Lung (tissue), 12 donors: ENCODE measurements around the gene TYMS. TPM values are rescaled to one million over a fixed set of nuclear protein-coding genes. Genes with fewer than 3 reads are reported as not detected.

Experiments used
- ATAC-seq: fragments of 200-7000 bp; cut with Tn5 transposase; one replicate; pipeline ENCODE4 v1.9.1; 2020; ENCODE audit warnings: moderate number of reproducible peaks; ENCODE audit not compliant: insufficient read depth, low FRiP score
- DNase-seq, 3 donors: peaks; one replicate each; pipeline ENCODE4 v3.0.0-alpha.2; 2013 to 2017
- H3K27ac ChIP-seq, 2 donors: one replicate each; pipeline ENCODE4 v1.5.1; 2013; ENCODE audit warnings: mild to moderate bottlenecking in 2 of 2, moderate library complexity in 2 of 2, control low read depth in 1 of 2, inconsistent platforms in 1 of 2, low read depth in 1 of 2, low read length in 1 of 2
- H3K27me3 ChIP-seq, 3 donors: one replicate each; pipeline ENCODE4 v1.5.1; 2013; ENCODE audit warnings: low read length in 2 of 3; ENCODE audit not compliant: control insufficient read depth in 3 of 3, insufficient read depth in 3 of 3
- H3K36me3 ChIP-seq, 4 donors: one replicate each; pipeline ENCODE4 v1.5.1; 2013; ENCODE audit warnings: low read length in 4 of 4, mild to moderate bottlenecking in 1 of 4, moderate library complexity in 1 of 4; ENCODE audit not compliant: control insufficient read depth in 4 of 4, insufficient read depth in 4 of 4
- H3K4me1 ChIP-seq, 5 donors: one replicate each; pipeline ENCODE4 v1.5.1; 2013; ENCODE audit warnings: low read length in 5 of 5, mild to moderate bottlenecking in 2 of 5, moderate library complexity in 1 of 5; ENCODE audit not compliant: control insufficient read depth in 5 of 5, insufficient read depth in 5 of 5
- H3K4me3 ChIP-seq: one replicate; pipeline ENCODE4 v1.5.1; 2013; ENCODE audit warnings: mild to moderate bottlenecking, control low read depth, moderate library complexity
- H3K9ac ChIP-seq, 2 donors: one replicate each; pipeline ENCODE4 v1.5.1; 2013; ENCODE audit warnings: low read length in 2 of 2, control low read depth in 1 of 2; ENCODE audit not compliant: insufficient read depth in 1 of 2
- H3K9me3 ChIP-seq, 4 donors: one replicate each; pipeline ENCODE4 v1.5.1; 2013; ENCODE audit warnings: low read length in 3 of 4, mild to moderate bottlenecking in 1 of 4, moderate library complexity in 1 of 4; ENCODE audit not compliant: control insufficient read depth in 4 of 4, insufficient read depth in 3 of 4
- CTCF ChIP-seq: IDR thresholded peaks from 2 replicates; pipeline ENCODE4 v1.5.1; 2012; ENCODE audit warnings: mild to moderate bottlenecking; ENCODE audit errors: control extremely low read depth, extremely low read depth
- WGBS, 2 donors: extraction: QIAGEN DNeasy Blood & Tissue Kit; methylation state at CpG; one replicate each; pipeline ENCODE4 v1.1.7; 2013; 5-methylcytosine and 5-hydroxymethylcytosine counted together
- polyA plus RNA-seq, 2 donors: library from polyadenylated mRNA; stranded (reverse); fragments of 200-250 nt; gene quantifications; one replicate each; pipeline ENCODE4 v1.2.1, GENCODE V29; 2013
- total RNA-seq, 2 donors: library from RNA; depleted of rRNA in 1 of 2; stranded (reverse); fragments of >200 nt in 1 of 2; gene quantifications; one replicate each; pipeline ENCODE4 v1.2.1, GENCODE V29; 2014 to 2021
- donor health status: control.
- donor health status: control.
- donor health status: Bipolar disorder and iron deficiency.
- donor health status: healthy.
- donor health status: DM: yes; HTN: yes; CAD: no.

The TYMS gene
- total and polyA plus RNA-seq, 4 donors = 5.8 to 23.4 (median 8.2) TPM

- H3K4me1 ChIP-seq = no peaks in the 10 kb centered on the region
- H3K27ac ChIP-seq = no peak overlapping the region
- no peak overlapping the region for H3K9ac ChIP-seq
- no peak for DNase-seq
- ATAC-seq = no peak
- no peak overlapping the region for H3K4me3 ChIP-seq
- H3K9me3 ChIP-seq = no peaks in the 10 kb centered on the region
- no peaks in the 10 kb centered on the region for H3K27me3 ChIP-seq
- no peak for TF ChIP-seq CTCF
- 73% methylated on average over 2 of the region's 2 CpGs for WGBS, 2 donors
- no peaks in the 10 kb centered on the region for H3K36me3 ChIP-seq
These were observed 22.9 kb upstream of the TYMS start for GRCh38 chr18:634551-635045.

- Histone ChIP-seq H3K9me3 (no peaks in the 10 kb centered on the region), H3K27ac (no peak overlapping the region), H3K9ac (no peak overlapping the region), H3K36me3 (no peaks in the 10 kb centered on the region), H3K27me3 (no peaks in the 10 kb centered on the region), H3K4me3 (no peak overlapping the region), H3K4me1 (no peaks in the 10 kb centered on the region)
- no peak for DNase-seq
- TF ChIP-seq CTCF = no peak
- 76 to 83% methylated on average over 8 of the region's 8 CpGs for WGBS, 2 donors
- ATAC-seq = no peak
These were observed 22.3 kb upstream of the TYMS start for GRCh38 chr18:635171-635570.

GRCh38 chr18:641224-641623, 16.2 kb upstream of the TYMS start:
- TF ChIP-seq CTCF = no peak

GRCh38 chr18:644395-645004, 13.0 kb upstream of the TYMS start:
- no peak overlapping the region for H3K4me3 ChIP-seq
- DNase-seq (no peak), ATAC-seq (no peak)
- no peak for TF ChIP-seq CTCF
- H3K4me1 ChIP-seq = no peaks in the 10 kb centered on the region
- no peak overlapping the region for H3K9ac ChIP-seq
- H3K9me3 ChIP-seq = no peaks in the 10 kb centered on the region
- no peaks in the 10 kb centered on the region for H3K36me3 ChIP-seq
- H3K27ac ChIP-seq = no peak overlapping the region
- WGBS, 2 donors = 40 to 45% methylated on average over 2 of the region's 2 CpGs
- no peaks in the 10 kb centered on the region for H3K27me3 ChIP-seq

More at GRCh38 chr18:641224-641623, 16.2 kb upstream of the TYMS start:
- Histone ChIP-seq H3K27ac (no peak overlapping the region), H3K9me3 (no peaks in the 10 kb centered on the region), H3K36me3 (no peaks in the 10 kb centered on the region), H3K4me3 (no peak overlapping the region), H3K9ac (no peak overlapping the region), H3K27me3 (no peaks in the 10 kb centered on the region), H3K4me1 (no peaks in the 10 kb centered on the region)
- 92 to 93% methylated on average over 6 of the region's 6 CpGs for WGBS, 2 donors
- ATAC-seq (no peak), DNase-seq (no peak)
